COLO668 (cell line): Measurements from ENCODE around the gene IL11.
"Not testable (repeated sequence)": the region's sequence is repeated elsewhere in the genome, so short reads cannot be mapped to it uniquely, and the experiment has no call there.

Source experiments
- DNase-seq: peaks from one replicate; lab custom pipeline; 2025; ENCODE audit not compliant: unreplicated experiment; lab: John Stamatoyannopoulos, UW

IL11 gene

DNA sequence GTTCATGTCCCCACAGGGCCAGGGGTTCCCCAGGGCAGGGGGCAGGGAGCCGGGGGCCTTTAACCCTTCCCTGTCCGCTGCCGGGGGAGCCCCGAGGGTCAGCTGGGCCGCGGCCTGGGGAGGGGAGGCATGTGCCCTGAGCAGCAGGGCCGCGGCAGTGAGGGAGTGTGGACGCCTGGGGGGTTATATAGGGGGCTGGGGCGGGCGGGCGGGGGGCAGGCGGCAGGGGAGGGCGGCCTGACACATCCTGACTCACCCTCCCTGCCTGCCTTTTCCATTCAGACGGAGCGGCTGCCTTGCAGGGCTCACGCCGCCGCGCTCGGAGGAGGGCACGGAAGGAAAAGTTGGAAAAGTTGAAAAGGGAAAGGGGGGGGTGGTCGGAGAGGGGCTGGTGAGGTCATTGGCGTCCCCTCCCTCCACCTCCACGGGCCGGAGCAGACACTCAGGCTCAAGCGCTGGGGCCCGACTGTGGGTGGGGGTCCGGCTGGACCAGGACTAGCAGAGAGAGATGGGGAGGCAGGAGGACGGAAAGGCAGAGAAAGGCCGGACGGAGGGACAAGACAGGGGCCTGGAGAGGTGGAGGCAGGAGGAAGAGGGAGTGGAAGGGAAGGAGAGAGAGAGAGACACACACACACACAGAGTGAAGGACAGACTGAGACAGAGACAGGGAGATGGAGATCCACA, at the start of gene IL11:
Gene IL11, minus strand, starts transcription at position 159 of the 684 bp plus-strand sequence. Its CDS starts 153 bp downstream, at position 6.
- DNase-seq, result no peak

DNA sequence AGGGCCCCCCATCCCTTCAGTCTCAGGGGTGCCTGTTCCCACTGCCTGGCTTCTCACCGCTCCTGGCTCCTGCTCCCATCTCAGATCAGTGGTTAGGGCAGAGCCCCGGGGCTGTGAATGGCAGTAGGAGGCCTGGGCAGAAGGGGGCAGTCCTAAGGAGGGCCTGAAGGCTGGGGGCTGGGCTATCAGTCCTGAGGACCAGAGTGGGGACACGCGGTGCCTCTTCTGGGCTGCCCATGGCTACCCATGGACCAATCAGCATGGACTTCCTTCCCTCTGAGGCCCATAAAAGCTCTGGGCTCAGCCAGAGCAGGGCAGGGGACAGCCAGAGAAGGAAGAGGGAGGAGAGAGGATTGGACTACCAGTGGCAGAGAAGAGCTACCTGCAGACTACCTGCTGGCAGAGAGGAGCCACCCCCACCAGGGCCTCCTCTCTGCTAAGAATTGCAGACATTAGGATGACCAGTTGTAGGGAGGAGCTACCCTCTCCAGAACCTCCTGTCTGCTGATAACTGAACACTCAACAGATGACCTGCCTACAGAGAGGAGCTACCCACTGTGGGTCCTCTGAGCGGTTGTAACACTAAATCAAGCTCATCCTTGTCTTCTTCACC, 49.5 kb upstream of the IL11 start:
- DNase-seq, result no peak

GRCh38 chr19:55419103-55419502, 48.8 kb upstream of the IL11 start:
- no peak for DNase-seq

DNA sequence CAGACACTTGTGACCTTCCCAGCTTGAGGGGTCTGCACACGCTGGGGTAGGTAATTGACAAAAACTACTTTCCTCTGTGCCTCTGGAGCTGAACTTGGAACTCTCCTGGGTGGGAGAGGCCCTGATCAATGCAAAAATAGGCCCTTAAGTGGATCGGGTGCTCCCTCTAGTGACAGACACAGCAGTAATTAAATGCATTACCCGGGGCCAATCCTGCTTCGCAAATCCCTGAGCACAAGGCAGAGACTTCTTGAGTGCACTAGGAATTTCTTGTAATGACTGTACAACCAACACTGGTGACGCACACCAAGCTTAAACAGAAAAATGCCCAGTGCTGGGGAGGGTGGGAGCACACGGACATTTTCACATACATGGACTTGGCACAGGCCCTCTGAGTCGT, 47.9 kb upstream of the IL11 start:
- peak; percentile 54 for DNase-seq

GRCh38 chr19:55410168-55410567, 39.9 kb upstream of the IL11 start:
- no peak for DNase-seq

DNA sequence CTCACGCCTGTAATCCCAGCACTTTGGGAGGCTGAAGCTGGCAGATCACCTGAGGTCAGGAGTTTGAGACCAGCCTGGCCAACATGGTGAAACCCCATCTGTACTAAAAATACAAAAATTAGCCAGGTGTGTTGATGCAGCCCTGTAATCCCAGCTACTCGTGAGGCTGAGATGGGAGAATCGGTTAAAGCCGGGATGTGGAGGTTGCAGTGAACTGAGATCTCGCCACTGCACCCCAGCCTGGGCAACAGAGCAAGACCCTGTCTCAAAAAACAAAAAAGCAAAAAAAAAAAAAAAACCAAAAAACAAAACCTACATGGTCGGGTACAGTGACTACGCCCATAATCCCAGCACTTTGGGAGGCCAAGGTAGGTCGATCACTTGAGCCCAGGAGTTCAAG, 38.9 kb upstream of the IL11 start:
- not testable (repeated sequence) for DNase-seq

DNA sequence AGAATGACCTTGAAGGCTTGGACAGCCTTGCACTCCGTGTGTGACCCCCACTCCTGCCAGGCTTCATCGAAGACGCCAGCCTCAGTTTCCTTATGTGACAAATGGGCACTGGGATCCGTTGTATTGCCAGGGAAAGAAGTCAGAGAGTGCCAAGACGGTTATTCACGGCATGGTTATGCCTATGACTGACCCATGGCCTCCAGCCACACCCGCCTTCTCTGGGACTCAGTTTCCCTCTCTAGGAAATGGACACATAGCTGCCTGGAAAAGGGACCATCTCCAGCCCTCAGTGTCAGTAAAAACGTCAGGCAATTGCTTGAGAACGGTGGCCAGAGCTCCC, 38.2 kb upstream of the IL11 start:
- DNase-seq, result no peak

GRCh38 chr19:55407800-55408532, 37.7 kb upstream of the IL11 start:
- DNase-seq, result peak; percentile 98

- DNase-seq, result not testable (repeated sequence)
These were observed 37.2 kb upstream of the IL11 start, which contains the start of gene UBE2S for GRCh38 chr19:55407550-55407799. TSS of gene UBE2S (minus strand) at chr19:55407788. CDS start at chr19:55407589, 199 bp downstream.

DNA sequence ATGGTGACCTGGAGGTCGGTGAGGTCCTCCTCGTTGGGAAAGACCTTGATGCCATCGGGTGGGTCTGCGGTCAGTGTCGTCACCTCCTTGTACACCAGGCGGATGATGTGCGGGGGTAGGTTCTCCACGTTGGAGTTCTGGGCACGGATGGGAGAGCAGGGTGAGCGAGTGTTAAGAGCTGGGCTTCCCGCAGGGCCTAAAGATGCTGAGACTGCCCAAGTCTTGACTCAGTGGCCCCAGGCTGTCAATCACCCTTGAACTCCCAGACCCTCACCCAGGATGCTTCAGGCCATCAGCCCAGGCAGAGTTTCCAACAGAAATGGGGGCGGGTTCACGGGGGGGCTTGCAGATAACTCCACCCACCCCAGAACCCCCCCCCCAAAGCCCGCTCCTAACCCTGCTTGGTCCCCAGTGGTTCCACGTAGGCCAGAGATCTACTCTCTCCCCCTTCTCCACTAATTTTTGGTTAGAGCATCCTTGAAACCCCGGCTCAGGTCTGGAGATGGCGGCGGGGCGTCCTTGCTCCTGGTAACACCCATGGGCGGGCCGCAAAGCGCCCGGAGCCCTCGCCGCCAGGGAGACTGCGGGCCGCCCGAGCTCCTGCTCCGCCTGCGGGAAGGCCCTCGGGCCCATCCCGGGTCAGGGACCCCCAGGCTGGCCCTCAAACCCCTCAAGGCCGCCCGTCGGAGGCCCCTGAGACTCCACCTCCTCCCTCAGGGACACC, 36.7 kb upstream of the IL11 start:
- peak; percentile 45 for DNase-seq

DNA sequence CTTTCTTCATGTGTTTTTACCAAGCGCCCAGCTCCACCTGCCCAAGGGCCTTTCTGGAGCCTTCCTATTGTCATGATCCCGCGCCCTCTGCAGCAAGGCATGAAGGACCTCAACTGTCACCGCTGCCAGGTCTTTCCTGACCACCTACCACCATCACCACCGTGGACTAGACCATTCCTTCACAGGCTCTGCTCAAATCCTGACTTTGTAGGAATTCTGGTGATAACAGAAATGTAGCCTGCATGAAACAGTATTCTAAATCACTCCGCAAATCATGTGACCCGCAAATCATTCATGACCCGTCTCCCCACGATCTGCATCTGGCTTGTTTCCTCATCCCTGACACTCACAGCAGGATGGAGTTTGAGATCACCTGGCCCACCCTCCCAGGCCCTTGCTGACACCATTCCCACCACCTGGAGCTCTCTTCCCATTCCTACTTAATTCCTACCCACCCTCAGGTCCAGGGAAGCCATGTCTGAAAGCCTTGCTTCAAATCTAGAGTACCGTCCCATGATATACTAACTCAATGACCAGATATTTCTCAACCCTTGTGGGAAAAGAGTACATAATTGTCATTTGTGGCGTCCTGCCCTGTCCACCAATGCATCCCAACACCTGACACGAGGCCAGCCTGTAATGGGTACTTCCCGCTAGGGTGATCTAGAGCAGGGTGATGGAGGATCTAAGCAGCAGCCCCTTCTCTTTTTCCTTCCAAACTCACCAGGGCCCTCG, 36.0 kb upstream of the IL11 start:
- DNase-seq, result no peak

GRCh38 chr19:55405638-55406037, 35.4 kb upstream of the IL11 start:
- no peak for DNase-seq

DNA sequence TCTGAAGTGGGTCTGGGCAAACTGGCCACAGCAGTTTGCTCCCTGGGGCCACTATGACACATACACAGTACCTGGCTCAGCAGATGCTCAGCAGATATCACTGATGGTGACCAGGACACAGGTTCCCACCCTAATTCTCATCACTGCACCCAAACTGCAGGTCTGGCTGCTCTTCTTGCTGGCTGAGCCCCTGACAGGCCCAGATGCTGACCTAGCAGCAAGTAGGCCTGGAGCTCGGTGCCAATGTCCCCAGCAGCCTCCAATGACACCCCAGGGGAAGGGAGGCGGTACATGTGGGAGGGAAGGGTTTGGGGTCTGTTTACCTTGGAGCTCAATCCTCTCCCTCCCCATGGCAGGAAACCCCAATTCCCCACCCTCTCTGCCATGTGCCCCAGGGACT, 32.2 kb upstream of the IL11 start:
- DNase-seq, result no peak

DNA sequence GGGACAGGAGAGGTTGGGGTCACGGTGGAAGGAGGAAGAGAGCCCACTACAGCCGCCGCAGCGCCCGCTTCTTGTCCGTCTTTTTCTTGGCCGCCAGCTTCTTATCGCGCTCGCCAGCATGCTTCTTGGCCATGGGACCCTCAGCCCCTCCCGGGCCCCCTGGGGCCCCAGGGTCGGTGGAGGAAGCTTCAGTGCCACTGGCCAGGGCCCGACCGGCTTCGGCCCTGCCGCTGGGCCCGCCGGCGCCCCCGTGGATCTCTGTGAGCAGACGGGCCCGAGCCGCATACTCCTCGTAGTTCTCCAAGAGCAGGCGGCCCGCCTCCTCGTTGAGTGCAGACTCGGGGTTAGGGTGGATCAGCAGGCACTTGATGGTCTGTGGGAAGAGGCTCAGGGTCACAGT, 31.1 kb upstream of the IL11 start:
- DNase-seq, result not testable (repeated sequence)

DNA sequence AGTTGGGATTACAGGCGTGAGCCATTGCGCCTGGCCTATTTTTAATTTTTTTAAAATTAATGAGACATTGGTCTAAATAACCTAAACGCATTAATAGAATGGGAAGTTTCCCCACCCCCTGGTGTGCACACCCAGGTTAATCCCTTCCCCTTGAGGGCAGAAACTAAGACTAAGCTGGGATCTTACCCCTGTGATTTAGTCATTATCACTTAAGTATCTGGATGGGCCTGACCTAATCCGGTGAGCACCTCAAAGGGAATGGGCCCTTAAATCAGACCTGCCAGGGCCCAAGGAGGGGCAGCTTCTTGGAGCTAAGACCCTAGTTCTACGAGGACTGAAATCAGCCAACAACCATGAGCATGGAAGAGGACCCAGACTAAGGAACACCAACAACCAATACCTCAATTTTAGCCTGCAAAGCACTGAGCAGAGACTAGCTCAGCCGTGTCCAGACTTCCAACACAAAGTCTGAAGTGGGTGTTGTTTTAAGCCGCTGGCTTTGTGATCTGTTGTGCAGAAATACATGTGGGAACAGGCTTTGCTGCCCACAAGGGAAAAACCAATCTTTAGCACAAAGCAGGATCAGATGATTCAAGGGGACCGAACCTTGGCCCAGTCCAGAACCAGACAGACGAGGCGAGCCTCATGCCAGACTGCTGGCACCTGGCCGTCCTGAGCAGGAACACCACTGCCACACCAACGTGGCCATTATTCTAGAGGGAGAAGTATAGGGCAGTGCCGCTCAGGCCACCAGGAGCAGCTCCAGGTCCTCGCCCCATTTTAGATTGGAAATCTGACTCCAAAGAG, 30.2 kb upstream of the IL11 start:
- no peak for DNase-seq

- DNase-seq, result no peak
These were observed 28.1 kb upstream of the IL11 start for GRCh38 chr19:55398200-55398925.

- no peak for DNase-seq
These were observed 22.8 kb upstream of the IL11 start for GRCh38 chr19:55392820-55393761.
